Measurements from ENCODE around the gene PCNX1.

- TF ChIP-seq, protein P1, sequence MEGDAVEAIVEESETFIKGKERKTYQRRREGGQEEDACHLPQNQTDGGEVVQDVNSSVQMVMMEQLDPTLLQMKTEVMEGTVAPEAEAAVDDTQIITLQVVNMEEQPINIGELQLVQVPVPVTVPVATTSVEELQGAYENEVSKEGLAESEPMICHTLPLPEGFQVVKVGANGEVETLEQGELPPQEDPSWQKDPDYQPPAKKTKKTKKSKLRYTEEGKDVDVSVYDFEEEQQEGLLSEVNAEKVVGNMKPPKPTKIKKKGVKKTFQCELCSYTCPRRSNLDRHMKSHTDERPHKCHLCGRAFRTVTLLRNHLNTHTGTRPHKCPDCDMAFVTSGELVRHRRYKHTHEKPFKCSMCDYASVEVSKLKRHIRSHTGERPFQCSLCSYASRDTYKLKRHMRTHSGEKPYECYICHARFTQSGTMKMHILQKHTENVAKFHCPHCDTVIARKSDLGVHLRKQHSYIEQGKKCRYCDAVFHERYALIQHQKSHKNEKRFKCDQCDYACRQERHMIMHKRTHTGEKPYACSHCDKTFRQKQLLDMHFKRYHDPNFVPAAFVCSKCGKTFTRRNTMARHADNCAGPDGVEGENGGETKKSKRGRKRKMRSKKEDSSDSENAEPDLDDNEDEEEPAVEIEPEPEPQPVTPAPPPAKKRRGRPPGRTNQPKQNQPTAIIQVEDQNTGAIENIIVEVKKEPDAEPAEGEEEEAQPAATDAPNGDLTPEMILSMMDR (IDR thresholded peaks at IDR 0.05; ENCODE audit: insufficient read depth, low read length, poor library complexity, severe bottlenecking): no peak
- TF ChIP-seq EZH2phosphoT487 (conservative IDR thresholded peaks at IDR 0.05; ENCODE audit: low read length): no peak
Measured at GRCh38 chr14:71121711-71122110, 214.5 kb downstream of the PCNX1 start.

Measured in SU-DHL-6 (cell line).